Suppressor macrophage (primary cell): ENCODE results near the gene LIN54.
A peak's percentile ranks its signal among the peaks of the same experiment; 100 is the strongest.

Source experiments
- DNase-seq, 4 experiments: peaks; one replicate each; pipeline ENCODE4 v3.0.0-alpha.2; 2020 to 2022

Gene LIN54

GRCh38 chr4:82890901-82891706 is 119.5 kb downstream of the LIN54 start, which contains the start of gene SEC31A:
Gene SEC31A (minus strand): TSS chr4:82891153. CDS start chr4:82881936, 9,217 bp downstream.
- peak; percentile 98 to 99 (median 98) for DNase-seq

- no peak for DNase-seq
Observed at GRCh38 chr4:82890528-82890900, 120.1 kb downstream of the LIN54 start.

GRCh38 chr4:82889287-82889686 is 121.3 kb downstream of the LIN54 start:
- no peak for DNase-seq

- no peak for DNase-seq
Observed at GRCh38 chr4:82886147-82886942, 124.3 kb downstream of the LIN54 start.

GRCh38 chr4:82885410-82885809 is 125.2 kb downstream of the LIN54 start:
- DNase-seq, result no peak
